GM21619 (cell line): ENCODE data around the gene MYO9A.
"Not testable (repeated sequence)": the region's sequence is repeated elsewhere in the genome, so short reads cannot be mapped to it uniquely, and the experiment has no call there.

ENCODE experiments used
- ATAC-seq: cut with Tn5 transposase; IDR thresholded peaks from one replicate; pipeline ENCODE4 v1.9.1; 2021; ENCODE audit not compliant: unreplicated experiment

The MYO9A gene

GRCh38 chr15:72136170-72137051 lies 18.5 kb upstream of the MYO9A start:
- ATAC-seq: no peak

- ATAC-seq: no peak
Observed at GRCh38 chr15:72135719-72136118, 17.8 kb upstream of the MYO9A start.

DNA sequence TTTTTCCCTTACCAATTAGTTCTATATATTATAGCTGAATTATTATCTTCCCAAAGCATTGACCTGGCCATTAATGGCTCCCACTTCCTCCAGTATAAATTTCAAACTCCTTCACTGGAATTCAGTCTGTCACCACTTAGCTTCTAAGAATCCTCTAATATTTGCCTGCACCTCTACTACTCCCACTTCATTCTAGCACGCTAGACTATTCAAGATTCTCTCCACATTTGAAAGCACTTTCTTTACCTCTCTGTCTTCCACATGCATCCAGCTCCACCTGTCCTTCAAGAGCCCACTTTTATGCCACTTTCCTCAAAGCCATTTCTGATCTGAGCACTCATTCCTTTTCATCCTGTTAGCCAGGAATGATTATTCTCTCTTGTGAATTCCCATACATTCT lies 15.3 kb upstream of the MYO9A start:
- no peak for ATAC-seq

DNA sequence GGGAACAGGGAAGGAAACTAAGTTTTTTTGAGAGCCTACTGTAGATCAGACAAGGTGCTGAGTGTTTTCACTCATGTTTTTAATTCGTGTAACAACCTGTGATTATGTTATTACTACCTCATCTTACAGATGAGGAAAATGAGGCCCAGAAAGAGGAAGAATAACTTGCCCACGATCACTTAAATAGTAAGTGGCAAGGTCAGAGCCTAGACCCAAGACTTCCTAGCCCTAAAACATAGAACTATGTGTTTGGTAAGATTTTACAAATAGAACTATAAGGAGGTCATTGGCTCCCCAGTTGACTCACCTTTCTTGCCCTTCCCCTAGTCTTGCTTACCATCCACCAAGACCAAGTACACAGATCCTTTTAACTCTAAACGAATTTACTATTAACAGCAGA lies 14.0 kb upstream of the MYO9A start:
- ATAC-seq: no peak

GRCh38 chr15:72130272-72130671 lies 12.3 kb upstream of the MYO9A start:
- ATAC-seq: no peak

DNA sequence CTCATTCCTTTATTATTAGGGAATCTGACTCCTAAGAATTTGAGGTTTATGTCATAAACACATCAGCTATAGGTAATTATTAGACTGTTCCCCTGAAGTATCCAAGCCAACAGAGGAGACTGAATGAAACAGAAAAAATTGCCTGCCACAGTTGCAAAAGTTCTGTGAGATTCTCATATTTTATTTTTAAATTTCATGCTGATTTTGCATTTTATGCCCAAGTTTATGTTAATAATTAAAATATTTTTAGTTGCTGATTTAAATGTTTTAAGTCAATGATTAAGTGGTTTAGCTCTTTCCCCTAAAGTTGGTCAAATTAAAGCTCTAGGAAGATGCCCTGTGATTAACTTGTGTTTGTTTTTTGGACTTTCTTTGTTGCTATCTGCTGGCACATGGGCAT lies 10.4 kb upstream of the MYO9A start:
- no peak for ATAC-seq

DNA sequence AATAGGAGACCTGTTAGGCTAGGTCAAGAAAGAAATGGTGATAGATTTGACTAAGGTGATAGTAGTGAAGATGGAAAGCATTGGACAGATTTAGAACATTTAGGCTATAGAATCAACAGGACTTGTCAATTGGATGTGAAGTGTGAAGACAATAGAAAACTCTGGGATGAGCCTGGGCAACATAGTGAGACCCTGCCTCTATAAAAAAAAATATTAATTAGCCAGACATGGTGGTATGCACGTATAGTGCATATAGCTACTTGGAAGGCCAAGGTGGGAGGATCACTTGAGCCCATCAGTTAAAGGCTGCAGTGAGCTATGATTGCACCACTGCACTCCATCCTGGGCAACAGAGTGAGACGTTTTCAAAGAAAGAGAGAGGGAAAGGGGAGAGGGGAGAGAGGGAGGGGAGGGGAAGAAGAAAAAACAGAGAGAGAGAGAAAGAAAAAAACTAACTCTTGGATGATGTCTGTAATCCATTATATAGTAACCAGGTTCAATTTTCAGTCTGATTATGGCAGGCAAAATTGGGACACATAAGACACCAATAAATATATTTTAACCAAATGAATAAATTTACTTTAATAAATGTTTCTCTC lies 9.9 kb upstream of the MYO9A start:
- no peak for ATAC-seq

GRCh38 chr15:72124218-72124617 lies 6.3 kb upstream of the MYO9A start:
- ATAC-seq: no peak

DNA sequence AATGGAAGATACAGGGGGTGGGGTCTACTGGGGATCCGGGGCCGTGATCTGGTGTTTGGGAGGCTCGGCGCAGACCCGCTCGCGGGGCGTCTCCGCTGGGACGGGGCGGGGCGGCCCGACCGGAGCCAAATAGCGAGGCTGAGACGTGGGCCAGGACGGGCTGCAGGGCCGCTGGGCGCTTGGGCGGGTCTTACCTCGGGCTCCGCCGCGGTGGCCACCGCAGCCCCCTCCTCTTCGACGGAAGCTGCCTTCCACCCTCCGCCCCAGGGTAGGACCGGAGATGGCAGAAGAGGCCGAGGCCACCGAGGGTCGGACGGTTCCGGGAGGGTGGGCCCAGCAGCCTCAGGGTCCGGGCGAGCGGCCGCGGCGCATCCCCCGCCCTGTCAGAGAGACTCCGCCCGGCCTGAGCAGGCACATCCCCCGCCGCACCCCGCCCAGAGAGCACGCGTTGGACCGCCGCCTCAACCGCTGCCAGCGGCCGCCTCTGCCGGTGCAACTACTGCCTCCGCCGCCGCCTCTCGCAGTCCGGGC lies 399 bp downstream of the MYO9A start:
- ATAC-seq: peak; percentile 68

- ATAC-seq: peak; percentile 9
Observed at GRCh38 chr15:72116731-72117485, 1.0 kb downstream of the MYO9A start.

- ATAC-seq: no peak
Observed at GRCh38 chr15:72113347-72114031, 4.5 kb downstream of the MYO9A start.

GRCh38 chr15:72112805-72113204 lies 5.1 kb downstream of the MYO9A start:
- ATAC-seq: no peak

- ATAC-seq: no peak
Observed at GRCh38 chr15:72112116-72112515, 5.8 kb downstream of the MYO9A start.

- no peak for ATAC-seq
Observed at GRCh38 chr15:72110355-72110754, 7.6 kb downstream of the MYO9A start.

DNA sequence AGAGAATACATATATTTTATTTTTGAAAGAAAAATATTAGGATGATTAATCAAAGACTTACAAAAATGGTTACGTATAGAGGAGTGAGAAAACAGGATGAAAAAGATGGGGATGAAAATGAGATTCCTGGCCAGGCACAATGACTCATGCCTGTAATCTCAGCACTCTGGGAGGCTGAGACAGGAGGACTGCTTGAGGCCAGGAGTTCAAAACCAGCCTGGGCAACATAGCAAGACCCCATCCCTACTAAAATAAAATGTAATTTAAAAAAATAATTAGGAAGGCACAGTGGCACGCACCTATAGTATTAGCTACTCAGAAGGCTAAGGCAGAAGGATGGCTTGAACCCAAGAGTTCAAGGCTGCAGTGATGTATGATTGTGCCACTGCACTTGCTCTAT lies 11.9 kb downstream of the MYO9A start:
- no peak for ATAC-seq

DNA sequence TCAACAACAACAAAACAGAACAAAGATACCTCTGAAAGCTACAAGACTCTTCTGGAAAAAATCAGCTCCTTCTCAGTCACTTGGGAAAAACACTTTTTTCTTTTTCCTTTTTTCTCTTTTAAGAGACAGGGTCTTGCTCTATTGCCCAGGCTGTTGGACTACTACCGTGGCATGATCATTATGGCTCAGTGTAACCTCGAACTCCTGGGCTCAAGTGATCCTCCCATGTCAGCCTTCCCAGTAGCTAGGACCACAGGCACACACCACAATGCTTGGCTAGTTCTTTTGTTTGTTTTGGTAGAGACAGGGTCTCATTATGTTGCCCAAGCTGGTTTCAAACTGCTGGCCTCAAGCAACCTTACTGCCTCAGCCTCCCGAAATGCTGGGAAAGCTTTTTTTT lies 12.8 kb downstream of the MYO9A start:
- ATAC-seq: no peak

DNA sequence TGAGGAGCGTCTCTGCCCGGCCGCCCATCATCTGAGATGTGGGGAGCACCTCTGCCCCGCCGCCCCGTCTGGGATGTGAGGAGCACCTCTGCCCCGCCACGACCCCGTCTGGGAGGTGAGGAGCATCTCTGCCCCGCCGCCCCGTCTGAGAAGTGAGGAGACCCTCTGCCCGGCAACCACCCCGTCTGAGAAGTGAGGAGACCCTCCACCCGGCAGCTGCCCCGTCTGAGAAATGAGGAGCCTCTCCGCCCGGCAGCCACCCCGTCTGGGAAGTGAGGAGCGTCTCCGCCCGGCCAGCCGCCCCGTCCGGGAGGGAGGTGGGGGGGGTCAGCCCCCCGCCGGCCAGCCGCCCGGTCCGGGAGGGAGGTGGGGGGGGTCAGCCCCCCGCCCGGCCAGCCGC lies 17.4 kb downstream of the MYO9A start:
- ATAC-seq: not testable (repeated sequence)

- ATAC-seq: no peak
Observed at GRCh38 chr15:72099155-72099554, 18.8 kb downstream of the MYO9A start.

- ATAC-seq: no peak
Observed at GRCh38 chr15:72098040-72098439, 19.9 kb downstream of the MYO9A start.

DNA sequence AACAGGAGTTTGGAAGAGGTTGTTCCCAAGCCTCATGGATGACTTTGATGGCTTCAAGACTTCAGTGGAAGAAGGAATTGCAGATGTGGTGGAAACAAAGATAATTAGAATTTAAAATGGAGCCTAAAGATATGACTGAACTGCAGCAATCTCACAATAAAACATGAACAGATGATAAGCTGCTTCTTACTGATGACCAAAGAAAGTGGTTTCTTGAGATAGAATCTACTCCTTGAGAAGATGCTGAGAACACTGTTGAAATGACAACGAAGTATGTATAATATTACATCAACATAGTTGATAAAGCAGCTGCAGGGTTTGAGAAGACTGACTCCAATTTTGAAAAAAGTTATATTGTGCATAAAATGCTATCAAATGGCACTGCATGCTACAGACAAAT lies 21.2 kb downstream of the MYO9A start:
- no peak for ATAC-seq

GRCh38 chr15:72092691-72093090 lies 25.3 kb downstream of the MYO9A start:
- no peak for ATAC-seq
